ENCODE results near the gene MBNL1. TPM values are rescaled to one million over a fixed set of nuclear protein-coding genes. Genes with fewer than 3 reads are reported as not detected.

Gene MBNL1
- total and polyA plus RNA-seq, 8 donors = 15.2 to 73.2 (median 40.2) TPM

- no peak for TF ChIP-seq CTCF (IDR thresholded peaks at IDR 0.05)
- Histone ChIP-seq H3K4me3 (no peak overlapping the region), H3K4me1 (peaks cover 10 to 18% (median 18%) of the 10 kb centered on the region in 3 donors), H3K36me3 (no peaks in the 10 kb centered on the region), H3K27me3 (no peaks in the 10 kb centered on the region), H3K9me3 (no peaks in the 10 kb centered on the region), H3K27ac (no peak overlapping the region)
- intact Hi-C loops (cut with DNase I) = no loop called here
- FAIRE-seq (no peak), ATAC-seq (no peak), DNase-seq (no peak)
- WGBS, 2 donors = 68 to 69% methylated on average over 6 of the region's 6 CpGs
Observed at GRCh38 chr3:152287898-152288576, 19.3 kb downstream of the MBNL1 start.

- H3K4me3 ChIP-seq = no peak overlapping the region
- DNase-seq (no peak), FAIRE-seq (peak; percentile 63), ATAC-seq (no peak)
- no peak for TF ChIP-seq CTCF (IDR thresholded peaks at IDR 0.05)
- intact Hi-C loops (cut with DNase I) = no loop called here
- H3K9me3 ChIP-seq = no peaks in the 10 kb centered on the region
- no peaks in the 10 kb centered on the region for H3K27me3 ChIP-seq
- peaks cover 7 to 12% (median 11%) of the 10 kb centered on the region in 3 donors for H3K4me1 ChIP-seq
- no peaks in the 10 kb centered on the region for H3K36me3 ChIP-seq
- 93 to 95% methylated on average over 1 of the region's 1 CpG for WGBS, 2 donors
- H3K27ac ChIP-seq = no peak overlapping the region
Observed at GRCh38 chr3:152288681-152289080, 20.0 kb downstream of the MBNL1 start.

- Histone ChIP-seq H3K9me3 (no peaks in the 10 kb centered on the region), H3K4me3 (no peak overlapping the region), H3K27ac (no peak overlapping the region), H3K27me3 (no peaks in the 10 kb centered on the region), H3K36me3 (no peaks in the 10 kb centered on the region), H3K4me1 (peaks cover 0 to 9% (median 7%) of the 10 kb centered on the region in 3 donors)
- FAIRE-seq (peak; percentile 70), DNase-seq (no peak), ATAC-seq (no peak)
- intact Hi-C loops (cut with DNase I) = no loop called here
- no peak for TF ChIP-seq CTCF (IDR thresholded peaks at IDR 0.05)
- 90 to 95% methylated on average over 3 of the region's 3 CpGs for WGBS, 2 donors
Observed at GRCh38 chr3:152289708-152290107, 21.0 kb downstream of the MBNL1 start.

- no peak for DNase-seq
- Histone ChIP-seq H3K27me3 (no peaks in the 10 kb centered on the region), H3K4me1 (peaks cover 3 to 9% (median 7%) of the 10 kb centered on the region in 3 donors), H3K9me3 (no peaks in the 10 kb centered on the region), H3K36me3 (no peaks in the 10 kb centered on the region), H3K27ac (no peak overlapping the region), H3K4me3 (no peak overlapping the region)
- TF ChIP-seq CTCF (IDR thresholded peaks at IDR 0.05) = no peak
- intact Hi-C loops (cut with DNase I) = no loop called here
- FAIRE-seq = no peak
- ATAC-seq = no peak
Observed at GRCh38 chr3:152290374-152290773, 21.6 kb downstream of the MBNL1 start.

- Histone ChIP-seq H3K27ac (no peak overlapping the region), H3K4me3 (no peak overlapping the region), H3K9me3 (no peaks in the 10 kb centered on the region), H3K4me1 (peaks cover 3 to 9% (median 7%) of the 10 kb centered on the region in 3 donors), H3K27me3 (no peaks in the 10 kb centered on the region), H3K36me3 (no peaks in the 10 kb centered on the region)
- ATAC-seq (no peak), DNase-seq (no peak), FAIRE-seq (no peak)
- intact Hi-C loops (cut with DNase I) = no loop called here
- 89 to 91% methylated on average over 5 of the region's 5 CpGs for WGBS, 2 donors
- no peak for TF ChIP-seq CTCF (IDR thresholded peaks at IDR 0.05)
Observed at GRCh38 chr3:152291238-152291637, 22.5 kb downstream of the MBNL1 start.
